Measurements from ENCODE around the gene GRIK4.
A peak's percentile ranks its signal among the peaks of the same experiment; 100 is the strongest.

GRIK4 gene

GRCh38 chr11:120681434-120682331 lies 170.1 kb downstream of the GRIK4 start:
- no peak for DNase-seq

GRCh38 chr11:120682332-120682649 lies 170.7 kb downstream of the GRIK4 start:
- DNase-seq: no peak

- no peak for DNase-seq
These were observed 171.3 kb downstream of the GRIK4 start for GRCh38 chr11:120682866-120683265.

DNA sequence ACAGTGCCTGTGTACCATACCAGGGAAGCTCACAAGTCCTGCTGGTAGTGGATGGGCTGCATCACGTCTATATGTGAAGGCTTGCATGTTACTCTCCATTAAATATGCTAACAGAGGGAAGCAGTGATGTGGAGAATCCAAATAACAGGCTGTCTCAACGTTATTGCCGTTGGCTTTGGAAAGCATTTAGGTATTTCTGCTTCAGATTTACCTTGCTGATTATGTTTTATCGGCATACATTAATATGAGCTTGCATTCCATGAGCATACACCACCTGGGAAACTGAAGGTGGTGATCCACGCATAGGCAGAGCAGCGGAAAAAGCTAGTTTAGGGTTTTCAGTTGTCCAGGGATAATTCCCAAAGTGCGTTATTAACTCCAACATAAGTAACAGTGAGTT lies 175.0 kb downstream of the GRIK4 start:
- DNase-seq: no peak

- peak; percentile 64 for DNase-seq
These were observed 176.6 kb downstream of the GRIK4 start for GRCh38 chr11:120688163-120688562.

GRCh38 chr11:120689596-120690275 lies 178.2 kb downstream of the GRIK4 start:
- DNase-seq: no peak

DNA sequence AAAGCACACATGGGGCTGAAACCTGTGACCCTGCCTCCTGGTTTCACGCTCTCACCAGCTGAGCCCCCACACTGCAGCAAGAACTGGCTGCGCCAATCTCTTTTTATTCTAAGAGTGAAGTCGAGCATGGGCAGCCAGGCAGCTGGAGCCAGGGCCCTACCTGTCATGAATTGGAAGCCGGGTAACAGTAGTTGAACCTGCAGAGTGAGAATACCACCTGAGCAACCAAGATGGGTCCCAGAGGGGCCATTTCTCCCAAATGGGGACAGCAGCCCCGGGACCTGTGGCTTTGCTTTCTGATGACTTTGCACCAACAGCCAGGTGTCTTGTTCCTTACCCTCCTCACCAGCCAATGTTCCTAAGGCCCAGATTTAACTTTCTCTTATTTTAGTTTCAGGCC lies 178.9 kb downstream of the GRIK4 start:
- no peak for DNase-seq

GRCh38 chr11:120694726-120695125 lies 183.2 kb downstream of the GRIK4 start:
- peak; percentile 7 for DNase-seq

DNA sequence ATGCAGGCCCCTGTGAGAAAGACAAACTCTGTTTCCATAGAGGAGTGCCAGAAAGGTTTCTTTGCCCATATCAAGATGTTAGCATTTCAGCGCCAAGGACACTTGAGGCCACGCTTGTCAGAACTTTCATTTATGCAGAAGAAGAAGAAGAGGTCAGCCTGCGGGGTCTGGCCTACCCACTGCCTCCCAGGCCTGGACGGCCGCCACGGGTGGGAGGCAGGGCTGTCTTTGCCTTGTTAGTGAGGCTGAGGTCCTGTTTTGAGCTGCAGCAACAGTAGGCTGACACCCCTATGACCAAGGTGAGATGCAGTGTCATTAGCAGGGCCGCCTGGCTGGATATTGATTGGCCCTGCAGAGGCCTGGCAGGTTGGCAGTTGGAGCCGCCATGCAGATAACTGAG lies 183.9 kb downstream of the GRIK4 start:
- no peak for DNase-seq

DNA sequence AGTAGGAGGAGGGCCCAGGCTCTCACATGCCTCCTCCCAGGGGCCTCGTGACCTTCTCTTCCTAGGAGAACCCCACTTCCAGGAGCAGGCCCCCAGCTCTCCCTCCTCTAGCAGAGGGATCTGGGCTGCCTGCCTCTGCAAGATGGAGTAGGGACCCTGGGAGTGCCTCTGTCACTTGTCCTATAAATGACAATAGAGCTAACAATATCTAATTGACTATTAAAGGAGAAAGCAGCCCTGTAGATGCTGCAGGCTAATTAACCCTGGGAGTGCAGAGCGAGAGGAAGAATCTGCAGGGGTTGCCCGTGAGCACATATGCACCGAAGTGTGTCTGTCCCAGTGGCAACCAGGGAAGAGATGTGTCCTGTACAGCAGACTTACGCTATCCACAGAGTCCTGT lies 184.4 kb downstream of the GRIK4 start:
- DNase-seq: no peak

DNA sequence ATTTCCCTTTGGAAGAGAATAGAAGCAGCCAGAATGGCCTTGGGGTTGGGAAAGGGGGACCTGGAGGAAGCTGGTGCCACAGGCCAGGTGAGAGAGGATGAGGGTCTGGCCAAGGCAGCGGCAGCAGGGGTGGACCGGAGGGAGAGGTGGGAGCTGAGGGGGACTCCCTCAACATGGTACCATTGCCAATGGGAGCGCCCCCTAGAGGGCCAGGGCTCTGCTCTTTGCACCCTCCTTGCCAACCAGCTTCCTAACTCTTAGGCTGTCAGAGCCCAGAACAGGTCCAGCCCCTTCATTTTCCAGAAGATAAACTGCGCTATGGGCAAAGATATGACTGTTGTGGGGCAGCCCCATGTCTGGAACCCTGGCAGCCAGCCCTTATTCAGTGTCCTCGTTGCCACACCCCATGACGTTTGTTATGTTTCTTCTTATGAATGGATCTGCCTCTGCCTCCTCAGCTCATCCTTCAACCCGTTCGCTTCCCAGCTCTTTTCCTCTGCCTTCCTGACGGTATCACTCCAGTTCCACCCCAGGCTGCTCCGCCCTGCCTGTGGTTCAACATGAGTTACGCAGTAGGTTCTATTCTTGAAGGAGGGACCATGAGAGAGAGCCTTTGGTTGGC lies 185.2 kb downstream of the GRIK4 start:
- DNase-seq: no peak

- DNase-seq: no peak
These were observed 187.4 kb downstream of the GRIK4 start for GRCh38 chr11:120698918-120699317.

GRCh38 chr11:120702656-120703055 lies 191.1 kb downstream of the GRIK4 start:
- peak; percentile 13 for DNase-seq

DNA sequence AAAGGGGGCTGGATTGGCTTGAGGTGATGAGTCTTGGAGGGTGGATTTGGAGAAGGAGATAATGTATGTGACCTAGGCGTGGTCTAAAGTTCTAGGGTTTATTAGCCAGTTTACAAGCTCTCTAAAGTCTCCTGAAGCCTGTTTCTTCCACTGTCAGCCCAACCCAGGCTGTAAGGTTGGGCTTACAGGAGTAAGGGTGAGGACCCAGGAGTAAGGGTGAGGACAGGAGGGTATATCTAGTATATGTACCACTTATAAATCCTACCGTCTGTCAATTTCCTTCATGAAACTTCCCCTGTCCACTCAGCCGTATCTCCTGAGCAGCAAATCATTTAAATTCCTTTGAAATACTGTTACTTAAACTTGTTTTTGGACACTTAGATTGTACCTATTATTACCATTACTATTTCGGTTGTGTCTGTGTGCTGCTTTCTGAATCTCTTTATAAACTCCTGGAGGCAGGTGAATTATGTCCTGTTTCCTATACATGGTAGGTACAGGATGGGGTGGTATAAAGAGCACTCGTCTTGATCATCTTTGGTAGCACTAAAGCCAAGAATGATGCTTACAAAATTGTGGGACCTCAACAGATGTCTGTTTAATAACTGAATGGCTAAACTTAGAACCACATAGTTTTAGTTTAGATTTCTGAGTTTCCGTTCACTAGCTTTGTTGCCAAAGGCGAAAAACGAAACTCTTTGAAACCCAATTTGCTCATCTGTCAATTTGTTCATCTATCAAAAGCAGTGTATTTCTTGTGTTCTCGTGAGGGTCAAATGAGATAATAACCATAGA lies 192.0 kb downstream of the GRIK4 start:
- DNase-seq: no peak

GRCh38 chr11:120704256-120704750 lies 192.8 kb downstream of the GRIK4 start:
- no peak for DNase-seq

DNA sequence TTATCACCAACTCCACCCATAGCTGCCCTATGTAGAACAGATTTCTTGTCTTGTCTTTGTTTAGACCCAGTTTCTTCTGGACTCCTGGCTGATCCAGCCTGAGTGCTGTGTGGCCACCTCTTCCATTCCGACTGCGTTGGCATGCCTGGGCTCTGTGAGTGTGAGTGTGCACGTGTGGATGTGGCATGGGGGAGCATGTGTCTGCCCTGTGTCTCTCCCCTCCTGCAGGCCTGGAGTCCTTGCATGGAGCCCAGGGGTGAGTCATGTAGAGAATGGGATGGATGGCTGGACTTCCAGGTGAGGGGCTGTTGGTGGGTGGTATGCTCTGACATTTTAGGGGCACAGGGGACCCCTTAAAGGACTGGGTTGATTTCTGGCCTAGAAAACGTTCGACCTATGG lies 194.7 kb downstream of the GRIK4 start:
- no peak for DNase-seq

GRCh38 chr11:120707098-120707497 lies 195.6 kb downstream of the GRIK4 start:
- no peak for DNase-seq

GRCh38 chr11:120707663-120708062 lies 196.1 kb downstream of the GRIK4 start:
- no peak for DNase-seq

DNA sequence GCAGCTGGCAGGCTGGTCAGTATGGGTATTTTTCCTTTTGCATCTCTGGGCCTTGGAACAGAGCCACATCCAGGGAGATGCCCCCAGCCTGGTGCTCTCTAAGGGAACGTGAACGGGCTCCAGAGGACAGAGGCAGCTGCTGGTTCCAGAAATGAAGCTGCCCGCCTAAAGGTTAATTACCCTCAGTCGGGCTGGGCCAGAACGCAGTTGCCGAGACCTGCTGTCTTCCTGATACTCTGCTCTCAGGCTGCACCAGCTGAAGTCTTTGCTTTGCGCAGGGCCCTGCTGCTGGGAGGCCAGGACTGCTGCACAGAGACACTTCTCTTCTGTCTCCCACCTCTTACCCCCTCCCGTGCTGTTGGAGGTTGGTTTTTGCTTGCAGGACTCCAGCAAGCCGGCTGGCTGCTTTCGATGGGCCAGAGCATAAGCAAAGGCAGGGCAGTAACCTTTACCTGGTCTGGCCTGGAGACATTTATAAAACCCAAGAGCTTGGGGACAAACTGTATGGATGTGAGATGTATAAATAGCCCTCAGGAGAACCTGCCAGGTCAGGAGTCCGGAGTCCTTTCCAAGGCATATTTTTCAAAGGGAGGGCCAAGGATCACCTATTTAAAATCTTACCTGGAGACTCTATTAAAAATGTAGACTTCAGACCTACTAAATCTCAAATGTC lies 197.1 kb downstream of the GRIK4 start:
- no peak for DNase-seq

DNA sequence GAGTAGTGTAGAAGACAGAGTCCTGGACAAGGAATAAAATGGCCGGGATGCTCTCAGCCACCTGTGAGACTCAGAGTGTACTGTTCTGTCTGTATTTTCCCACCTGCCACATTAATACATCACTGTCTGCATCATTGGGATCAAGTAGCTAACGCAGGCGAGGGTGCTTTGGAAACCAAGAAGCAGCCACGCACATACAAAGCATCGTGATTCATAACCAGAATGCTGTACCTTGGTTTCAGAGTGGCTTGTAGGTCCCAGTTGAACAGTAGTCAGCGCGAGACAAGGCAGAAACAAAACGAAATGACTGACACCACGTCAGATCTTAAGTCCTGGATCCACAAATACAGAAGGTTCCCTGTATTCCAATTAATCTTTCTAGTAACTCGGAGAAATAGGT lies 198.3 kb downstream of the GRIK4 start:
- no peak for DNase-seq

DNA sequence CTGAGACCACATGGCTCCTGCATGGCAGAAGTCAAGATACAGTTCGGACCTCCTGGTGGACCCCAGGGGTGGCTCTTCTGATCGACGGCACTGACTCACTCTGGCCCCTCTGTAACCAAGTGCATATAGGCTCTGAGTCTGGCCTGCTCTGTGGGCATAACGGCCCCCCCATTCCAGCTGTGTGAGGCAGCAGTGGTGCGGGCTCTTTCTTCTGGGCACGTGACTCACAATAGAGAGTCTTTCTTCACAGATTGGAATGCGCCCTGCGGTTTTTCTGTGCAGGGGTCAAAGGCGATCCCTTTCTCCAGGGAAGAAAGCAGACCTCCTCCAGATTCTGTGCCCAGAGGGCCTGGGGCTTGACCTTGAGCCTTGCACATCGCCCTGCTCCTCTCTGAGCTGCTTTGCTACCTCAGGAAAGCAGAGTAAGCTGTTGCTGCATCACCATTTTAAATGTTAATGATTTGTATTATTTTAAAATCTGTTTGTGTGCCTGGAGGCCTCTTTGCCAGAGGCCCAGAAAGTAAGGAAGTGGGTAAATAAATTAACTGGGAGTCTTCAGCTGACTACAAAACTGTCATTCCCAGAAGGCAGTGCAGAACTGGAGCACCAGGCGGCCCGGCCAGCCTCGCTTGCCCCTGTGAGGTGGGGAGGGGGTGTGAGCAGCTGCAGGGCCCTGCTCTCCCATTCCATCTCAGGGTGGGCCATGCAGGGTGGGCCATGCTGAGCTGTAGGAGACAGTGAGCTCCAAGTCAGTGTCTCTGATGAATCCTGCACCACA lies 199.0 kb downstream of the GRIK4 start:
- DNase-seq: no peak

DNA sequence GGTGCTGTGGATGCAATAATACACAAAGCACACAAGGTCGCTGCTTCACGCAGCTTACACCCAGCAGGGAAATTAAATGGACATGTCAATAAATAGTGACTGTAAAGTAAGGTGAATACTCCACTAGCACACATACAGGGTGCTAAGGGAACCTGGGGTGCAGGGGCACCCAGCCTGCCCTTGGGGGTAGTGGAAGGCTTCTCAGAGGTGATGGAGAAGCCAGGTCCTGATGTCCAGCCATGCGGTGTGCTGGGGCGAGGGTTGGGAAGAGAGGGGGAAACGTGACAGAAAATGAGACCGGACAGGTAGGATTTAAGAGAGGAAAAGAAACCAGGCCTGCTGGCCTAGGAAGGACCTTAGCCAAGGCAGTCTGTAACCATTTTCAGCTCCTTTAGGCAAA lies 200.5 kb downstream of the GRIK4 start:
- no peak for DNase-seq

All from hematopoietic multipotent progenitor cell treated with erythropoietin and hydrocortisone succinate and interleukin-3 and kit ligand, for 4 days (in vitro differentiated cells).